NCI-H345 (cell line): ENCODE results near the gene DENND1A.
"Not testable (repeated sequence)": the region's sequence is repeated elsewhere in the genome, so short reads cannot be mapped to it uniquely, and the experiment has no call there.

Experiments used
- DNase-seq: peaks from one replicate; lab custom pipeline; 2025; lab: John Stamatoyannopoulos, UW

DENND1A gene

DNA sequence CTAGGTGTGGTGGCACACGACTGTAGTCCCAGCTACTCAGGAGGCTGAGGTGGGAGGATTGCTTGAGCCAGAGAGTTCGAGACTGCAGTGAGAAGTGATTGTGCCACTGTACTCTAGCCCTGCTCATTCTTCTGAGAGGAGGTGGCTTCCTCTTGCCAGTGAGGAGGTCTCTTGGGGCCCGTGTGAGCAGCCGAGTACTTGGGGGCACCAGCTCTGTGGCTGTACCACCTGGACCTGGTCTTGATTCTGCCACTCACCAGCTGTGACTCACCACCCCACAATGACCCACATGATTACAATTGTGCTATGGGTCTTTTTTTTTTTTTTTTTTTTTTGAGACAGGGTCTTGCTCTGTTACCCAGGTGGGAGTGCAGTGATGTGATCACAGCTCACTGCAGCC, 592.0 kb downstream of the DENND1A start:
- no peak for DNase-seq

DNA sequence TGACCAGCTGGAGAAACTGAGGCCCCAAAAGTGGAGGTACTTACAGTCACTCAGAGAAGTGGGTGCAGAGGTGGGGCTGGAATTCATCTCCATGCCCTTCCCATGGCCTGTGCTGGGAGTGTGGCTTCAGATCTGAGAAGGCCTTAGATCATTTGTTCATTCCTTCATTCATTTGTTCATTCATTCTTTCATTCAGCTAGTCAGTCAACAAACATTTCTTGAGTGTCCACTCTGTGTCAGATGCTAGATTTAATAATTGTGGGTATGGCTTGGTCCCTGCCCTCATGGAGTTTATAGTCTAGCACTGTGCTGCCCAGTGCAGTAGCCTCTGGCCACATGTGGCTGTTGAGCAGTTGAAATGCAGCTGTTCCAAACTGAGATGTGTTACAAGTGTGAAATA, 593.0 kb downstream of the DENND1A start:
- DNase-seq = no peak

DNA sequence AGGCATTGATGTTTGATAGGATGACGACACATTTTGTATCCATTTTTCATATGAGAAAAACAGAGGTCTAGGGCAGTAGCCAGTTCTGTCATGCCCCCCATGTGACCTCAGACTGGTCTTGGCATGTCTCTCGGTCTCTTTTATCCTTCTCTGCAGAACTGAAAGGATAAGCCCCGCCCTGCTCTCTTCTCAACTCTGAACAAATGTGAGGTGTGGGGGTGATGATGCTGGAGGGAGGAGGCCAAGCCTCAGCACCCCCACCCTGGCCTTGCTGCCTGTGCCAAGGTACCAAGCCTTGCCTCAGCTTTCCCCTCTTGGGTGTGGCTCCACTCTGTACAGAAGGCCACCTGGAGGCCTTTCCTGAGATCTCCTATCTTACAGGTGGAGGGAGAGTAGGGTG, 593.5 kb downstream of the DENND1A start:
- no peak for DNase-seq

DNA sequence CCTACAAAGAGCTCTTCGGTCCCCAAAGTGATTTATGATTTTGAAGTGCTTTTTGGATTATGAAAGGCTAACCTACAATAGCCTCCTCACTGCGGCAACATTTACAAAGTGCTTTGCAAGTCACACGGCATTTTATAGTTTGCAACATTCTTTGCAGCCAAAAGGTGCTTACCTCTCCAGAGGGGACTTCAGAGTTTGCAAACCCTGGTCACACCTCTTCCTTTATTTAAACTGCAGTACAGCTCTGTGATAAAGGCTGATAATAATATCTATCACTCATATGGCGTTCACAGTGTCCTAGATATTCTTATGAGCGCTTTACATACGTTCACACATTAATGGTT, 594.0 kb downstream of the DENND1A start:
- no peak for DNase-seq

DNA sequence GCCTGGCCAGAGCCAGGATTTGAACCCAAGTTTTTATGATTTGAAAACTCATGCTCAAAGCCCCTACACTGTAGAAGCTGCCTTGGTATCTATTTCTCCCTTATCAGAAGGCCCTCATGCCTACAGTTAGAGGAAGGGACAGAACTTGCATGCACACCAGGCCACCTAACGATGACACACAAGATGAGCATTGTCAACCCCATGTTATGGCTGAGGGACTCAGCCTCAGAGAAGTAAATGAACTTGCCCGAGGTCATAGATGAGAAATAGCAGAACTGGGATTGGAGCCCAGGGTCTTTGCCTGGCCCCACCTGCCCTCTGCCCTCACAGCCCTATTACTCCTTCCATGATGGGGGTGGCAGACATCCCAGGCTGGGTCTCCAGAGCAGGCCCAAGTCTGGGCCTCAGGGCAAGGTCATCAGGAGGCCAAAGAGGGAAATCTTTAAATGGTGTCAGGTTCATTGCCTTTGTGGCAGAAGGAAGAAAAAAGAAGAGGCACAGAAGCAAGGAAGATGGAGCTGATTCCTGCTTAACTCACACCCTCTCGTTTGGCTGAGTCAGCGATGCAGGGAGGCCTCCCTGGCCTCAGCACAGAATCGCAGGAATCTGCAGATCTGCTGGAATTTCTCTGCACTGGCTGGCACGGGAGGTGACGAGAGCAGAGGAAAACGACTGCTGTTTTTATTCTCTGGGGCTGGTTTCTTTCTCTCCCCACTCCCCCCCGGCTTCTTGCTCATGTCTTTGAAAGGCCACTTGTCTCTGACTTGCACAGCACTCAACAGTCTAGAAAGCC, 594.5 kb downstream of the DENND1A start:
- DNase-seq = no peak

DNA sequence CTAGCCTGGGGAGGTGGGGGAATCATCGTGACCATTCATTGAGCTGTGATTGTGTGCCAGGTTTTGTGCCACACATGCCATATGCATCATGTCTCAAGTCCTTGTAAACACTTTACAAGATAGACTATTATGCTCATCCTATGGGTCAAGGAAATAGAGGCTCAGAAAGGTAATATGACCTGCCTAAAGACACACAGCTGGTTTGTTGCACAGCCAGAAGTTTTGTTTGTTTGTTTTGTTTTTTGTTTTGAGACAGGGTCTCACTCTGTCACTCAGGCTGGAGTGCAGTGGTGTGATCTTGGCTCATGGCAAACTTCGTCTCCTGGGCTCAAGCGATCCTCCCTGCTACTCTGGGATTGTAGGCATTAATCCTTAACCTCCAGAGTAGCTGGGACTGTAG, 595.3 kb downstream of the DENND1A start:
- DNase-seq = no peak

DNA sequence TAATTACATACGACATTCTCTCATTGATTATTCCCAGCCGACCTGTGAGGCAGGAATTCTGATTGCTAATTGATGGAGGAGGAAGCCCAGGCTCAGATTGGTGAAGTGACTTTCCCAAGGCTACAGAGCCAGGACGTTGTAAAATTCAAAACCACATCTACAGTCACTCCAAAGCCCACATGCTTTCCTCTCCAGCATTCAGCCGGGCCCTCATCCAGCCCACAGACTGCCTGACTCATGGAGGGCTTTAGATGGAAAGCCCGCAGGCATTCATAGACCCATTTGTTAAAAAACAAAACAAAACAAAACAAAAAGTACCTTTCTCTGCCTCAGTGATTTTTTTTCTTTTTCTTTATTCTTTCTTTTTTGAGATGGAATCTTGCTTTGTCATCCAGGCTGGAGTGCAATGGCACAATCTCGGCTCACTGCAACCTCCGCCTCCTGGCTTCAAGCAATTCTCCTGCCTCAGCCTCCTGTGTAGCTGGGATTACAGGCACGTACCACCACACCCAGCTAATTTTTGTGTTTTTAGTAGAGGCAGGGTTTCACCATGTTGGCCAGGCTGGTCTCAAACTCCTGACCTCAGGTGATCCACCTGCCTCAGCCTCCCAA, 596.8 kb downstream of the DENND1A start:
- not testable (repeated sequence) for DNase-seq

DNA sequence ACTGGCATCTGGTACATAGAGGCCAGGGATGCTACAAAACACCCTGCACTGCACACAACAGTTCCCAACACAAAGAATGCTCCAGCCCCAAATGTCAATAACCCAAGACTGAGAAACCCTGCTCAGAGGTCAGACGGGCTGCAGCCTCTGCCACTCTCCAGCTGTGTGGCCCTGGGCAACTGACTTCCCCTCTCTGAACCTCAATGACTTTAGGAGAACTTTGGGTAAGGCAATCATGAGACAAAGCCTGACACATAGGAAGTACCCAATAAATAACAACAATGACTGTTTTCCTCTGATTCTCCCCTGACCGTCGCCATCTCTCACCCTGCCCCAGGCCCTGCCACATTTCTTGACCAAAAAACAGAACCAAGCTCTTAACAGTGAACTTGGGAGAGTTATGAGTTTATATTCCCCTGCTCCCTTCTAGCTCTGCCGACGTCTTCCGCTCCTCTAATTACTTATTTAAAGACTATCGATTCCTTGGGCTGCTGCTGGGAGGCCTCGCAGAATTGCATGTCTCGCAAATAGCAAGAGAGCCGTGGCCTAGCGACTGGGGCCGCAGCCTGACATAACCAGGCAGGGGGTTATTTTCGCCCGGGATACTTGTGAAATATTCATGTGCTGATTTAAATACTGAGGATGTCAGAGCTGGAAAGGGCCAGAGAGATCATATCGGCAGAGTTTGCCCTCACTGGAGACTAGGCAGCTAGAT, 598.4 kb downstream of the DENND1A start:
- DNase-seq = no peak
